Activated CD4-positive, alpha-beta T cell treated with anti-CD3 and anti-CD28 coated beads for 36 hours (primary cell): ENCODE results near the gene EPHB1. TPM values are rescaled to one million over a fixed set of nuclear protein-coding genes. Genes with fewer than 3 reads are reported as not detected.
"Not testable (repeated sequence)": the region's sequence is repeated elsewhere in the genome, so short reads cannot be mapped to it uniquely, and the experiment has no call there.

Experiments
- ATAC-seq: fragments of 200-7000 bp; cut with Tn5 transposase; one replicate; pipeline ENCODE4 v1.10.0; 2021; ENCODE audit warnings: mild to moderate bottlenecking, moderate library complexity
- CTCF ChIA-PET: fragments of 350-600 bp; sonication (Branson Sonifier 250); formaldehyde crosslinking; loops from one replicate; lab custom pipeline; 2021; ENCODE audit warnings: antibody characterized with exemption; lab: Charles Lee
- POLR2A ChIA-PET: fragments of 350-600 bp; sonication (Branson Sonifier 250); formaldehyde crosslinking; loops from one replicate; lab custom pipeline; 2021; ENCODE audit warnings: antibody characterized with exemption, inconsistent platforms; lab: Charles Lee
- DNase-seq: peaks from one replicate; pipeline ENCODE4 v3.0.0-alpha.2; 2020
- H3K27ac Mint-ChIP-seq: one replicate; pipeline ENCODE4 v1.8.0; 2021; ENCODE audit warnings: mixed read lengths
- H3K27me3 Mint-ChIP-seq: one replicate; pipeline ENCODE4 v1.8.0; 2021; ENCODE audit warnings: mixed read lengths
- H3K36me3 Mint-ChIP-seq: one replicate; pipeline ENCODE4 v1.8.0; 2021; ENCODE audit warnings: low read depth, mixed read lengths
- H3K4me1 Mint-ChIP-seq: one replicate; pipeline ENCODE4 v1.8.0; 2021; ENCODE audit warnings: mixed read lengths
- H3K4me3 Mint-ChIP-seq: one replicate; pipeline ENCODE4 v1.8.0; 2021; ENCODE audit warnings: mild to moderate bottlenecking, moderate library complexity, mixed read lengths
- H3K9me3 Mint-ChIP-seq: one replicate; pipeline ENCODE4 v1.8.0; 2021; ENCODE audit warnings: low read depth, mixed read lengths
- intact Hi-C, 2 experiments: fragments of 100-400 bp; cut with DNase I in 1 of 2; cut with micrococcal nuclease in 1 of 2; formaldehyde crosslinking; loops; one replicate each; pipeline versions ENCODE4 v1.14.2 to v1.15.1; 2022 to 2024; cut with DNase I, micrococcal nuclease
- total RNA-seq, 2 experiments: library from RNA; stranded (reverse); gene quantifications; one replicate each; pipeline ENCODE4 v1.2.3, GENCODE V29; 2021

EPHB1 gene
- total RNA-seq, 2 experiments from 2014 or later, result 0.60 to 0.98 TPM

- ATAC-seq (no peak), DNase-seq (no peak)
- no peaks in the 10 kb centered on the region for H3K36me3 Mint-ChIP-seq
- ChIA-PET CTCF (no interaction called here), POLR2A (no interaction called here)
- intact Hi-C loops, result no loop called here
- peaks cover under 1% of the 10 kb centered on the region for H3K4me1 Mint-ChIP-seq
- H3K27ac Mint-ChIP-seq, result no peak overlapping the region
- H3K9me3 Mint-ChIP-seq, result no peaks in the 10 kb centered on the region
- no peaks in the 10 kb centered on the region for H3K27me3 Mint-ChIP-seq
- H3K4me3 Mint-ChIP-seq, result no peak overlapping the region
Measured at GRCh38 chr3:135013206-135013605, 218.1 kb downstream of the EPHB1 start.

- H3K9me3 Mint-ChIP-seq, result no peaks in the 10 kb centered on the region
- no peak for ATAC-seq
- H3K4me3 Mint-ChIP-seq, result no peak overlapping the region
- intact Hi-C loops, result no loop called here
- ChIA-PET CTCF (no interaction called here), POLR2A (no interaction called here)
- H3K4me1 Mint-ChIP-seq, result peaks cover 3% of the 10 kb centered on the region
- no peak for DNase-seq
- H3K27me3 Mint-ChIP-seq, result no peaks in the 10 kb centered on the region
- no peaks in the 10 kb centered on the region for H3K36me3 Mint-ChIP-seq
- no peak overlapping the region for H3K27ac Mint-ChIP-seq
Measured at GRCh38 chr3:135014566-135014965, 219.5 kb downstream of the EPHB1 start.

- POLR2A ChIA-PET, result no interaction called here
- intact Hi-C loops, result no loop called here
- no peak for DNase-seq
- no peaks in the 10 kb centered on the region for H3K36me3 Mint-ChIP-seq
- CTCF ChIA-PET, result interaction anchor here (1.2 kb wide), 1 partner anchor 16 kb away, joined by 3 read pairs; no protein-coding TSS in a partner anchor
- H3K27me3 Mint-ChIP-seq, result no peaks in the 10 kb centered on the region
- peaks cover 3% of the 10 kb centered on the region for H3K4me1 Mint-ChIP-seq
- H3K4me3 Mint-ChIP-seq, result no peak overlapping the region
- H3K27ac Mint-ChIP-seq, result no peak overlapping the region
- ATAC-seq, result no peak
- H3K9me3 Mint-ChIP-seq, result no peaks in the 10 kb centered on the region
Measured at GRCh38 chr3:135017003-135017893, 222.2 kb downstream of the EPHB1 start.

DNA sequence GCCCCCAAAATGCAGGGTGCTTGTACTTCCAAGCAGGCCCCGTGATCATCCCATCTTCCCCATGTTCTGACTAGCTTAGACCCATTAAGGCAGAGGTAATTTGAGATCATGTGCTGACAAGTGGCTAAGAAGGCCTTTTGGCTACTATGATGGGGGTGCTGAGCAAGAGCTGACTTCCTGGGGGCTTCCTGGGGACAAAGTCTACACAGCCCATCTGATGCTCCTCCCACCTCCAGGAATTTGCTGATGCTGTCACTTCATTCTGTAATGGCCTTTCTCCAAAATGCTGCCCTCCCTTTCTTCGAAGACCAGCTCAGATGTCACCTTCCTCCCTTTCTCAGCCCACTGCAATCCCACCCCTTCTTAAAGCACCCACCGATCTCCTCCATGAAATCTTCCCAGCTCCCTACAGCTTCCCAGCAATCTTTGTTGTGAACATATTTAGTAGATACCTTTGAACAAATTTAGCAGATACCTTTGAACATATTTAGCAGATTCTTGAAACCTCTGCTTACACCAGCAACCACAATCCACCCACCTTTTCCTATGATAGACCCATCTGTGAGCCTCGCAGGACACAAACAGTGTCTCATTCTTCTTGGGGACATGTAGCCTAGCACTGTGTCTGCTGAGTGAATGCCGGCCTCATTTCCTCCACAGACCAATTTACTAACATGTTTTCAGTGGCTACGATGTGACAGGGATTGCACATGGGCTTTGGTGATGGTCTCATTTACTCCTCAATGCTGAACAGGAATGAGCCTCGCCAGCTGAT is 223.3 kb downstream of the EPHB1 start:
- POLR2A ChIA-PET, result no interaction called here

DNA sequence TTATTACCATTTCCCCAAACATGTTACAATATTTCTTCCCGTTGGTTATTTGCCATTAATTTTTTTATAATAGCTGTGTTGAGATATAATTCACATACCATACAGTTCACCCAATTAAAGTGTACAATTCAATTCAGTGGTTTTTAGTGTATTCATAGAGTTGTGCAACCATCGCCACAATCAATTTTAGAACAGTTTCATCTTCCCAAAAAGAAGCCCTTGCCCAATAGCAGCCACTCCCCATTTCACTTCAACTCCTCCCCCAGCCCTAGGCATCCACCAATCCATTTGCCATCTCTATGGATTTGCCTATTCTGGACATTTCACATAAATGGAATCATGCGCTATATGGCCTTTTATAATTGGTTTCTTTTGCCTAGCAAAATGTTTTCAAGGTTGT is 225.1 kb downstream of the EPHB1 start:
- CTCF ChIA-PET, result no interaction called here
- intact Hi-C loops, result no loop called here
- peaks cover 2% of the 10 kb centered on the region for H3K27me3 Mint-ChIP-seq
- H3K36me3 Mint-ChIP-seq, result no peaks in the 10 kb centered on the region
- H3K9me3 Mint-ChIP-seq, result no peaks in the 10 kb centered on the region
- POLR2A ChIA-PET, result no interaction called here
- ATAC-seq (no peak), DNase-seq (no peak)
- H3K4me1 Mint-ChIP-seq, result peaks cover 3% of the 10 kb centered on the region
- H3K27ac Mint-ChIP-seq, result no peak overlapping the region
- no peak overlapping the region for H3K4me3 Mint-ChIP-seq

More for the DNA sequence above, 223.3 kb downstream of the EPHB1 start:
- DNase-seq (no peak), ATAC-seq (no peak)
- no peaks in the 10 kb centered on the region for H3K36me3 Mint-ChIP-seq
- H3K9me3 Mint-ChIP-seq, result no peaks in the 10 kb centered on the region
- H3K27me3 Mint-ChIP-seq, result no peaks in the 10 kb centered on the region
- H3K4me1 Mint-ChIP-seq, result peaks cover 3% of the 10 kb centered on the region
- CTCF ChIA-PET, result interaction anchor here (1.2 kb wide), 1 partner anchor 15 kb away, joined by 3 read pairs; no protein-coding TSS in a partner anchor
- H3K4me3 Mint-ChIP-seq, result no peak overlapping the region
- intact Hi-C loops, result no loop called here
- H3K27ac Mint-ChIP-seq, result no peak overlapping the region

DNA sequence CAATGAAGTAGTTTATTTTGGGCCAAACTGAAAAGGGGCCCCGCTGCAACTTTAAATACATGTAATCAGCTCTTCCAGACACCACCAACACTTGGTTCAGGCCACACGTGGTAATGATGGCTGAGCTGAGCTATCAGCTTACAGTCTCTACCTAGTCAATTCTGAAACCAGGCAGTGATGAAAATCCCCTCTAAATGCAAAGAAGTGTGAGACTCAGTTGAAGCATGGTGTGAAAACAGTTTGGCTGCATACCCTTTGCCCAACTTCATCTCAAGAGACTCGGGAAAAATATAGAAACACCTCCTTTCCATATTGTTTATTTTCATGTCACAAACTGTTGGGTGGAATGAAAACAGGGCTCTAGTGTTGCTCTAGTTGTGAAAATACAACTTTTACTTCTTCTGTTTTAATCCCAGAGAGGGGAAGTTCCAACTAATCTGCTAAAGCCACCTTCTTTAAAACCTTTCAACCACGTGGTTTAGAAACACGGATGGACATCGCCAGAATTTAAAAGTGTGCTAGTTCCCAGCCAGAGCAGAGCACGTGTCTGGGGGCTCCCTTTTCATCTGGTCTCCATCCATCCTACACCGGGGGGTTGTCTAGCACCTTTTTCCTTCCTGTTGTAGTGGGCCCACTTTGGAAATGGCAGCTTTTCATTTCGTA is 229.1 kb downstream of the EPHB1 start:
- Mint-ChIP-seq H3K36me3 (no peaks in the 10 kb centered on the region), H3K27ac (no peak overlapping the region), H3K4me1 (no peaks in the 10 kb centered on the region), H3K9me3 (no peaks in the 10 kb centered on the region), H3K4me3 (no peak overlapping the region), H3K27me3 (peaks cover 2% of the 10 kb centered on the region)
- no peak for ATAC-seq
- DNase-seq, result no peak
- ChIA-PET POLR2A (no interaction called here), CTCF (no interaction called here)
- intact Hi-C loops, result no loop called here

DNA sequence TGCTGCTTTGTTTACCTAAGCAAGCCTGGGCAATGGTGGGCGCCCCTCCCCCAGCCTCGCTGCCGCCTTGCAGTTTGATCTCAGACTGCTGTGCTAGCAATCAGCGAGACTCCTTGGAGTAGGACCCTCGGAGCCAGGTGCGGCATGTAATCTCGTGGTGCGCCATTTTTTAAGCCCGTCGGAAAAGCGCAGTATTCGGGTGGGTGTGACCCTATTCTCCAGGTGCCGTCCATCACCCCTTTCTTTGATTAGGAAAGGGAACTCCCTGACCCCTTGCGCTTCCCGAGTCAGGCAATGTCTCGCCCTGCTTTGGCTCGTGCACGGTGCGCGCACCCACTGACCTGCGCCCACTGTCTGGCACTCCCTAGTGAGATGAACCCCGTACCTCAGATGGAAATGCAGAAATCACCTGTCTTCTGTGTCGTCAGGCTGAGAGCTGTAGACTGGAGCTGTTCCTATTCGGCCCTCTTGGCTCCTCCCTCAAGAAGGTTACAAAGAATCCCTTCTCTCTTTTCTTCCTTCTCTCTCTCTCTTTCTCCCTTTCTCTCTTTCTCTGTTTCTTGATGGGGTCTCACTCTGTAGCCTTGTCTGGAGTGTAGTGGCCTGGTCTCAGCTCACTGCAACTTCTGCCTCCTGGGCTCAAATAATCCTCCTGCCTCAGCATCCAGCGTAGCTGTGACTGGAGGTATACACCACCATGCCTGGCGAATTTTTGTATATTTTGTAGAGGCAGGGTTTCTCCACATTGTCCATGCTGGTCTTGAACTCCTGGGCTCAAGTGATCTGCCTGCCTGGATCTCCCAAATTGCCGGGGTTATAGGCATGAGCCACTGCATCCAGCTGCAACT is 235.9 kb downstream of the EPHB1 start:
- H3K9me3 Mint-ChIP-seq, ATAC-seq, CTCF ChIA-PET, DNase-seq, H3K27ac Mint-ChIP-seq, POLR2A ChIA-PET, intact Hi-C loops, H3K36me3 Mint-ChIP-seq, H3K4me3 Mint-ChIP-seq, H3K4me1 Mint-ChIP-seq: not testable (repeated sequence)
- H3K27me3 Mint-ChIP-seq, result peaks cover 18% of the 10 kb centered on the region

GRCh38 chr3:135033737-135034136 is 238.7 kb downstream of the EPHB1 start:
- H3K4me3 Mint-ChIP-seq, result no peak overlapping the region
- ChIA-PET POLR2A (no interaction called here), CTCF (interaction anchor here (0.9 kb wide), 1 partner anchor 16 kb away, joined by 3 read pairs; no protein-coding TSS in a partner anchor)
- ATAC-seq, result no peak
- H3K9me3 Mint-ChIP-seq, result no peaks in the 10 kb centered on the region
- H3K4me1 Mint-ChIP-seq, result no peaks in the 10 kb centered on the region
- no peak for DNase-seq
- no peaks in the 10 kb centered on the region for H3K36me3 Mint-ChIP-seq
- H3K27me3 Mint-ChIP-seq, result peaks cover 18% of the 10 kb centered on the region
- no peak overlapping the region for H3K27ac Mint-ChIP-seq
- intact Hi-C loops, result no loop called here

GRCh38 chr3:135034291-135034768 is 239.3 kb downstream of the EPHB1 start:
- DNase-seq, result no peak
- Mint-ChIP-seq H3K27ac (no peak overlapping the region), H3K9me3 (no peaks in the 10 kb centered on the region), H3K27me3 (peaks cover 18% of the 10 kb centered on the region), H3K4me3 (no peak overlapping the region), H3K36me3 (no peaks in the 10 kb centered on the region), H3K4me1 (no peaks in the 10 kb centered on the region)
- ATAC-seq, result no peak
- ChIA-PET CTCF (interaction anchor here (0.9 kb wide), 1 partner anchor 16 kb away, joined by 3 read pairs; no protein-coding TSS in a partner anchor), POLR2A (no interaction called here)
- intact Hi-C loops, result no loop called here

DNA sequence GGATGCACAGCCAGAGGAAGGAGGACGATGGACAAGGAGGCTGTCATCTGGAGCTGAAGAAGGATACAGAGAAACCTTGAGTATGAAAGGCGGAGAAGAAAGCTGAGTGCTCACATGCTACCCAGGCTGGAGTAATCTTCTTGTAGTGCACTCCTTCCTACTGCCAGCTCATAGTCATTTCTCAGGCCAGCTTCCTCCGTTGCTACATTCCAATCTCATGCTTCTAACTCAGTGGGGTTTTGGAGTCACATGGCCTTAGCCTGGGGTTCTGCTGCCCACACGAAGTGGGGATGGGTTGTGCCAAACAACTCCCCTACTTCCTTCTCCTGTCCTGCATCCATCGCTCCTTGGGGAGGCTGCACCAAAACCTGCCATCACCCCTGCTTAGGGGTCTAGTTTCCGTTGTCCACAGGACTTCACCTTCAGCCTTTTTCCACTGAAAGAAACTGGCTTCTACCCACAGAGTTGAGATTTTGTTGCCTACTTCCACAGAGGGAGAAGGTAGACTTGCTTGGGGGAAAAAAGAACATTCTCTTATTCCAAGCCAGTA is 239.9 kb downstream of the EPHB1 start:
- Mint-ChIP-seq H3K36me3 (no peaks in the 10 kb centered on the region), H3K9me3 (no peaks in the 10 kb centered on the region), H3K27ac (no peak overlapping the region), H3K27me3 (peaks cover 18% of the 10 kb centered on the region), H3K4me1 (no peaks in the 10 kb centered on the region), H3K4me3 (no peak overlapping the region)
- ChIA-PET CTCF (no interaction called here), POLR2A (no interaction called here)
- ATAC-seq (no peak), DNase-seq (no peak)
- intact Hi-C loops, result no loop called here
